ENCODE data around the gene CDK17.

- TF ChIP-seq CTCF (IDR thresholded peaks at IDR 0.05) (no peak), POLR2A (IDR thresholded peaks at IDR 0.05) (no peak)
These were observed 41.6 kb upstream of the CDK17 start for GRCh38 chr12:96441816-96442215.
